Right ventricle myocardium inferior (tissue), 1 donor: Measurements from ENCODE around the gene PEX6. TPM values are rescaled to one million over a fixed set of nuclear protein-coding genes. Genes with fewer than 3 reads are reported as not detected.
"Not testable (repeated sequence)": the region's sequence is repeated elsewhere in the genome, so short reads cannot be mapped to it uniquely, and the experiment has no call there.

Source experiments
- ATAC-seq: fragments of 200-7000 bp; cut with Tn5 transposase; one replicate; pipeline ENCODE4 v1.9.1; 2020; ENCODE audit warnings: mild to moderate bottlenecking, moderate library complexity
- DNase-seq: peaks from one replicate; pipeline ENCODE4 v3.0.0; 2021; ENCODE audit errors: missing footprints
- intact Hi-C: fragments of 100-400 bp; cut with DNase I; formaldehyde crosslinking; loops from one replicate; pipeline ENCODE4 v1.11.0; 2022
- total RNA-seq: library from RNA; stranded (reverse); fragmentation: NEBNext Ultra II Directional; extraction: Animal tissue kit (Norgen Biotek cat#: 25700); gene quantifications from one replicate; pipeline ENCODE4 v1.2.1, GENCODE V29; 2021
- donor health status: DM: no; HTN: yes; CAD: no; lungs with severe emphysema.

The PEX6 gene
- total RNA-seq, 1 donor from 2014 or later = 25.5 TPM

- DNase-seq (no peak), ATAC-seq (no peak)
- intact Hi-C loops = no loop called here
These were observed 9.0 kb downstream of the PEX6 start for GRCh38 chr6:42969934-42970333.

- intact Hi-C loops = no loop called here
- DNase-seq (no peak), ATAC-seq (no peak)
These were observed 9.6 kb downstream of the PEX6 start for GRCh38 chr6:42969431-42969830.

- intact Hi-C loops = no loop called here
- ATAC-seq = no peak
- DNase-seq = no peak
These were observed 10.2 kb downstream of the PEX6 start for GRCh38 chr6:42968783-42969182.

GRCh38 chr6:42968126-42968701 lies 10.8 kb downstream of the PEX6 start:
- no peak for ATAC-seq
- intact Hi-C loops = no loop called here
- DNase-seq = no peak

- intact Hi-C loops = no loop called here
- DNase-seq = no peak
- no peak for ATAC-seq
These were observed 11.8 kb downstream of the PEX6 start for GRCh38 chr6:42967228-42967627.

GRCh38 chr6:42966571-42966970 lies 12.4 kb downstream of the PEX6 start:
- intact Hi-C loops = no loop called here
- DNase-seq (no peak), ATAC-seq (no peak)

GRCh38 chr6:42963855-42964605 lies 15.0 kb downstream of the PEX6 start:
- intact Hi-C loops = no loop called here
- no peak for ATAC-seq

GRCh38 chr6:42963179-42963854 lies 15.7 kb downstream of the PEX6 start:
- DNase-seq (no peak), ATAC-seq (no peak)
- intact Hi-C loops = no loop called here

More at GRCh38 chr6:42963855-42964605, 15.0 kb downstream of the PEX6 start:
- no peak for DNase-seq

GRCh38 chr6:42962502-42963178 lies 16.3 kb downstream of the PEX6 start:
- DNase-seq = no peak
- no peak for ATAC-seq
- intact Hi-C loops = no loop called here

GRCh38 chr6:42962096-42962495 lies 16.9 kb downstream of the PEX6 start:
- DNase-seq (no peak), ATAC-seq (no peak)
- intact Hi-C loops = no loop called here

GRCh38 chr6:42961020-42961470 lies 17.9 kb downstream of the PEX6 start:
- intact Hi-C loops = no loop called here
- no peak for DNase-seq

GRCh38 chr6:42960243-42961019 lies 18.6 kb downstream of the PEX6 start, which contains the start of gene GNMT:
GNMT (plus strand) TSS chr6:42960754; CDS start chr6:42960768, 14 bp downstream.
- peak; percentile 88 for ATAC-seq
- intact Hi-C loops = no loop called here
- DNase-seq = peak; percentile 85

More at GRCh38 chr6:42961020-42961470, 17.9 kb downstream of the PEX6 start:
- no peak for ATAC-seq

- intact Hi-C loops = no loop called here
- DNase-seq (no peak), ATAC-seq (no peak)
These were observed 19.1 kb downstream of the PEX6 start for GRCh38 chr6:42959917-42960242.

GRCh38 chr6:42958125-42958524 lies 20.9 kb downstream of the PEX6 start:
- DNase-seq = no peak
- ATAC-seq = no peak
- intact Hi-C loops = no loop called here

- intact Hi-C loops, ATAC-seq, DNase-seq: not testable (repeated sequence)
These were observed 24.6 kb downstream of the PEX6 start for GRCh38 chr6:42954405-42954804.

GRCh38 chr6:42952389-42952788 lies 26.6 kb downstream of the PEX6 start:
- ATAC-seq (no peak), DNase-seq (no peak)
- intact Hi-C loops = no loop called here

GRCh38 chr6:42947950-42948349 lies 31.0 kb downstream of the PEX6 start:
- ATAC-seq = no peak
- DNase-seq = no peak
- intact Hi-C loops = no loop called here

- intact Hi-C loops = no loop called here
- no peak for ATAC-seq
- no peak for DNase-seq
These were observed 36.5 kb downstream of the PEX6 start for GRCh38 chr6:42942444-42942843.

GRCh38 chr6:42941356-42941755 lies 37.6 kb downstream of the PEX6 start:
- intact Hi-C loops, ATAC-seq, DNase-seq: not testable (repeated sequence)
